Panc1 (cell line): Measurements from ENCODE around the gene TMEM50B. TPM values are rescaled to one million over a fixed set of nuclear protein-coding genes. Genes with fewer than 3 reads are reported as not detected.

ENCODE experiments used
- ATAC-seq: fragments of 200-7000 bp; cut with Tn5 transposase; 2 replicates; pipeline ENCODE4 v1.9.1; 2020; ENCODE audit warnings: mild to moderate bottlenecking, moderate library complexity
- BruUV-seq: library from RNA; stranded (reverse); fragments of 400-500 nt; replicated peaks from 2 replicates; lab custom pipeline; 2021; lab: Mats Ljungman, UMichigan
- CTCF ChIA-PET: fragments of 300-600 bp; sonication (Branson Sonifier 250); formaldehyde crosslinking; loops from one replicate; lab custom pipeline; 2022; ENCODE audit warnings: antibody characterized with exemption; lab: Charles Lee
- POLR2A ChIA-PET: fragments of 300-600 bp; sonication (Branson Sonifier 250); formaldehyde crosslinking; loops from one replicate; lab custom pipeline; 2022; ENCODE audit warnings: antibody characterized with exemption; lab: Charles Lee
- DNase-seq: peaks from one replicate; pipeline ENCODE4 v3.0.0-alpha.2; 2010; ENCODE audit warnings: low read depth, low spot score
- H3K27ac ChIP-seq: 2 replicates; pipeline ENCODE4 v1.5.1; 2011; ENCODE audit warnings: mild to moderate bottlenecking, low read length, inconsistent platforms
- H3K27me3 ChIP-seq: fragments of 200-500 bp; sonication (Bioruptor generic); 2 replicates; pipeline ENCODE4 v1.6.0; 2014; ENCODE audit warnings: low read length, inconsistent platforms; ENCODE audit not compliant: control insufficient read depth, insufficient read depth
- H3K36me3 ChIP-seq: fragments of 200-500 bp; sonication (Bioruptor generic); 2 replicates; pipeline ENCODE4 v1.5.1; 2014; ENCODE audit warnings: inconsistent platforms, mild to moderate bottlenecking, low read length, moderate library complexity; ENCODE audit not compliant: control insufficient read depth, insufficient read depth
- H3K4me1 ChIP-seq: 2 replicates; pipeline ENCODE4 v1.5.1; 2011; ENCODE audit warnings: inconsistent platforms, mild to moderate bottlenecking, low read length, moderate library complexity; ENCODE audit not compliant: control insufficient read depth, insufficient read depth
- H3K4me3 ChIP-seq, 2 experiments: 2 replicates each; pipeline ENCODE4 v1.5.1; 2011 to 2012; ENCODE audit warnings: low read depth in 2 of 2, low read length in 2 of 2, mild to moderate bottlenecking in 2 of 2, inconsistent platforms in 1 of 2, moderate library complexity in 1 of 2
- H3K9me3 ChIP-seq: fragments of 200-500 bp; sonication (Bioruptor generic); 2 replicates; pipeline ENCODE4 v1.5.1; 2014; ENCODE audit warnings: low read depth, mild to moderate bottlenecking, inconsistent platforms, low read length, moderate library complexity; ENCODE audit not compliant: control insufficient read depth, insufficient read depth
- POLR2AphosphoS5 ChIP-seq: IDR thresholded peaks from 2 replicates; pipeline ENCODE4 v1.6.1; 2012; ENCODE audit warnings: mild to moderate bottlenecking, low read depth, low read length, moderate library complexity
- SIN3A ChIP-seq: IDR thresholded peaks from 2 replicates; pipeline ENCODE4 v1.6.1; 2012; ENCODE audit warnings: low read depth, mild to moderate bottlenecking, low read length, moderate library complexity, borderline replicate concordance; ENCODE audit not compliant: insufficient read depth
- TCF7L2 ChIP-seq: IDR thresholded peaks from 2 replicates; pipeline ENCODE4 v1.6.1; 2011; ENCODE audit warnings: mild to moderate bottlenecking, low read depth, low read length, inconsistent platforms
- in situ Hi-C: cut with HindIII; loops from 2 replicates; pipeline ENCODE4 v1.10.0; 2016; ENCODE audit warnings: low sequenced_read_pairs, low pct_unique_long_range_greater_than_20kb
- intact Hi-C: fragments of 100-400 bp; cut with micrococcal nuclease; formaldehyde crosslinking; loops from one replicate; pipeline ENCODE4 v1.10.0; 2022; ENCODE audit not compliant: unreplicated experiment
- total RNA-seq: library from RNA; stranded (reverse); gene quantifications from one replicate; pipeline ENCODE4 v1.2.1, GENCODE V29; 2021; ENCODE audit not compliant: unreplicated experiment
- TF ChIP-seq, protein P1 (sequence below), 2 experiments: IDR thresholded peaks; 2 replicates each; pipeline ENCODE4 v1.6.1; 2011 to 2012; ENCODE audit warnings: low read depth in 2 of 2, control low read depth in 1 of 2, low read length in 1 of 2, mild to moderate bottlenecking in 1 of 2, moderate library complexity in 1 of 2; ENCODE audit not compliant: insufficient read depth in 1 of 2
- TF ChIP-seq, protein P2 (sequence below): fragments of 450-650 bp; IDR thresholded peaks from 2 replicates; pipeline ENCODE4 v1.5.1; 2017; ENCODE audit warnings: mild to moderate bottlenecking

TMEM50B gene
- total RNA-seq, 1 experiment from 2014 or later = 18.5 TPM

DNA sequence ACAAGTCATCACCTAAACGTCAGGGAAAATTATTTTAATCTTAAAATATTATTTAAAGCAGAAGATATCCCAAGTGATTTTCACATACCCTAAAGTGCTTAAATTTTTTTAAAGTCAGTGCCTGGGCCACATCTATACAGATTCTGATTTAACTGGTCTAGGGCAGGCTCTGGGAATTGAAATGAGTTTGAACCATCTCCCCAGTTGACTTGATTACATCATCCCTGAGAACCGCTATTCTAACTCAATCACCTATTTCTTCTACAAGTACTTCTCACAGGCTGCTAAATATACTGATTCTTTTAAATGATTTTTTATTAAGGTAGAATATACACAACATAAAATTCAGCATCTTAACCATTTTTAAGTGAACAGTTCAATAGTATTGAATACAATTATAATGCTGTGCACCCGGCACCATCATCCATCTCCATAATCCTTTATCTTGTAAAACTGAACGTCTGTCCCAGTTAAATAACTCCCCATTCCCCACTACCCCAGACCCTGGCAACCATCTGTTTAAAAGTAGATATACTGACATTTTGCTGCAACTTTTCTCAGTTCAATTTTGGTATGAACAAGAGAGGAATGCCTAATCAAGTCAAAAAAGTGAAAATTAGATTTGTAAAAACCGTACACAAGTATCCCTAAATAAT lies 42.7 kb upstream of the TMEM50B start:
- DNase-seq (no peak), ATAC-seq (no peak)
- H3K27ac ChIP-seq = no peak overlapping the region
- ChIA-PET CTCF (no interaction called here), POLR2A (no interaction called here)
- TF ChIP-seq SIN3A (no peak), TCF7L2 (no peak), POLR2AphosphoS5 (no peak)
- TF ChIP-seq, protein P1, sequence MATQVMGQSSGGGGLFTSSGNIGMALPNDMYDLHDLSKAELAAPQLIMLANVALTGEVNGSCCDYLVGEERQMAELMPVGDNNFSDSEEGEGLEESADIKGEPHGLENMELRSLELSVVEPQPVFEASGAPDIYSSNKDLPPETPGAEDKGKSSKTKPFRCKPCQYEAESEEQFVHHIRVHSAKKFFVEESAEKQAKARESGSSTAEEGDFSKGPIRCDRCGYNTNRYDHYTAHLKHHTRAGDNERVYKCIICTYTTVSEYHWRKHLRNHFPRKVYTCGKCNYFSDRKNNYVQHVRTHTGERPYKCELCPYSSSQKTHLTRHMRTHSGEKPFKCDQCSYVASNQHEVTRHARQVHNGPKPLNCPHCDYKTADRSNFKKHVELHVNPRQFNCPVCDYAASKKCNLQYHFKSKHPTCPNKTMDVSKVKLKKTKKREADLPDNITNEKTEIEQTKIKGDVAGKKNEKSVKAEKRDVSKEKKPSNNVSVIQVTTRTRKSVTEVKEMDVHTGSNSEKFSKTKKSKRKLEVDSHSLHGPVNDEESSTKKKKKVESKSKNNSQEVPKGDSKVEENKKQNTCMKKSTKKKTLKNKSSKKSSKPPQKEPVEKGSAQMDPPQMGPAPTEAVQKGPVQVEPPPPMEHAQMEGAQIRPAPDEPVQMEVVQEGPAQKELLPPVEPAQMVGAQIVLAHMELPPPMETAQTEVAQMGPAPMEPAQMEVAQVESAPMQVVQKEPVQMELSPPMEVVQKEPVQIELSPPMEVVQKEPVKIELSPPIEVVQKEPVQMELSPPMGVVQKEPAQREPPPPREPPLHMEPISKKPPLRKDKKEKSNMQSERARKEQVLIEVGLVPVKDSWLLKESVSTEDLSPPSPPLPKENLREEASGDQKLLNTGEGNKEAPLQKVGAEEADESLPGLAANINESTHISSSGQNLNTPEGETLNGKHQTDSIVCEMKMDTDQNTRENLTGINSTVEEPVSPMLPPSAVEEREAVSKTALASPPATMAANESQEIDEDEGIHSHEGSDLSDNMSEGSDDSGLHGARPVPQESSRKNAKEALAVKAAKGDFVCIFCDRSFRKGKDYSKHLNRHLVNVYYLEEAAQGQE (IDR thresholded peaks at IDR 0.05; ENCODE audit: insufficient read depth in 1 of 2, low read depth in 2 of 2, low read length in 1 of 2) = no peak
- TF ChIP-seq, protein P2, sequence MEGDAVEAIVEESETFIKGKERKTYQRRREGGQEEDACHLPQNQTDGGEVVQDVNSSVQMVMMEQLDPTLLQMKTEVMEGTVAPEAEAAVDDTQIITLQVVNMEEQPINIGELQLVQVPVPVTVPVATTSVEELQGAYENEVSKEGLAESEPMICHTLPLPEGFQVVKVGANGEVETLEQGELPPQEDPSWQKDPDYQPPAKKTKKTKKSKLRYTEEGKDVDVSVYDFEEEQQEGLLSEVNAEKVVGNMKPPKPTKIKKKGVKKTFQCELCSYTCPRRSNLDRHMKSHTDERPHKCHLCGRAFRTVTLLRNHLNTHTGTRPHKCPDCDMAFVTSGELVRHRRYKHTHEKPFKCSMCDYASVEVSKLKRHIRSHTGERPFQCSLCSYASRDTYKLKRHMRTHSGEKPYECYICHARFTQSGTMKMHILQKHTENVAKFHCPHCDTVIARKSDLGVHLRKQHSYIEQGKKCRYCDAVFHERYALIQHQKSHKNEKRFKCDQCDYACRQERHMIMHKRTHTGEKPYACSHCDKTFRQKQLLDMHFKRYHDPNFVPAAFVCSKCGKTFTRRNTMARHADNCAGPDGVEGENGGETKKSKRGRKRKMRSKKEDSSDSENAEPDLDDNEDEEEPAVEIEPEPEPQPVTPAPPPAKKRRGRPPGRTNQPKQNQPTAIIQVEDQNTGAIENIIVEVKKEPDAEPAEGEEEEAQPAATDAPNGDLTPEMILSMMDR = no peak
- no peaks in the 10 kb centered on the region for H3K9me3 ChIP-seq
- intact Hi-C loops = no loop called here
- no TSS peak for BruUV-seq
- H3K4me3 ChIP-seq = no peak overlapping the region
- H3K27me3 ChIP-seq = no peaks in the 10 kb centered on the region
- H3K36me3 ChIP-seq = peaks cover 23% of the 10 kb centered on the region
- in situ Hi-C loops = no loop called here
- no peaks in the 10 kb centered on the region for H3K4me1 ChIP-seq

DNA sequence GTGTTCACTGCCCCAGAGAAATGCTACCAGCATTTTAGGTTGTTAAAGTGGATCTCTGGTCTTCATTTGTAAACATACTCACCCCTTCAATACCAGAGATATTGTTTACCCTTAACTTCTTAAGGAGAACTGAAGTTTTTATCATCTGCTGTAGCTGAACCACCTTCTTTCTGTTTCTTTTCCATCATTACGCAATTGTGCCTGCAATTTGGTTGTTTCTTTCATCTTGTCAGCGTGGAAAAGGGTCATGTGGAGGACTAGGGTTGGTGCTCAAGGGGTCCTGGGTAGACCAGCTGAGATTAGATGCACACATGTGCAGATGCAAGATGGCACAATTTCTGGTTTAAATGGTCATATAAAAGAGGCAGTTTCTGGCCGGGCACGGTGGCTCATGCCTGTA lies 39.1 kb upstream of the TMEM50B start:
- POLR2A ChIA-PET = no interaction called here
- no peak for DNase-seq
- Histone ChIP-seq H3K4me1 (no peaks in the 10 kb centered on the region), H3K9me3 (no peaks in the 10 kb centered on the region), H3K27ac (no peak overlapping the region), H3K27me3 (no peaks in the 10 kb centered on the region), H3K4me3 (no peak overlapping the region), H3K36me3 (peaks cover 30% of the 10 kb centered on the region)
- intact Hi-C loops (no loop called here), in situ Hi-C loops (no loop called here)
- BruUV-seq = no TSS peak
- ATAC-seq = no peak
- CTCF ChIA-PET = no interaction called here
- TF ChIP-seq SIN3A (no peak), TCF7L2 (no peak), POLR2AphosphoS5 (no peak)
- TF ChIP-seq, protein P2 = no peak
- TF ChIP-seq, protein P1 (IDR thresholded peaks at IDR 0.05; ENCODE audit: insufficient read depth in 1 of 2, low read depth in 2 of 2, low read length in 1 of 2) = no peak
